ENCODE results near the gene MRPL37.

The MRPL37 gene

GRCh38 chr1:54266195-54266594, 66.2 kb downstream of the MRPL37 start:
- DNase-seq = no peak

DNA sequence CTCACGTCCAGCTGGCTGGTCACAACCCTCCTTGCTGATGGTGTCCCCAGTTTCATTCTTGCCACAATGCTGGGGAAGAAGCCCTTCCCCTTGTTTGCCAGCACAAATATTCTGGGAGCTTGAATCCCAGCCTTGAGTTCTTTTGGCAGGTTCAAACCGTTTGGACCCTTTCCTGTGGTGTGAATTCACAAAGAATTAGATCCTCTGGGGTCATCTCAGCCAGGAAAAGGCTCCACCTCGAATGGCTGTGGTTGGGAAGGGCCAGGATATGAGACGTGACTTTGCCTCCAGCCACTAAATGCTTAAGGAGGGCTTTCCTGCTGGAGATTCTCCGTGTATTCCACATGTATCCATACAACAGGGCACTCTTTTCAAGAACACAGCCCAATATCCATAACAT, 66.9 kb downstream of the MRPL37 start:
- DNase-seq = no peak

Data from NCI-H1105 treated with DMSO at 0.1 percent for 48 hours (cell line).